Liver (tissue), 3 donors: Measurements from ENCODE around the gene GRID1.

Experiments used
- HNF4G ChIP-seq: IDR thresholded peaks from 2 replicates; pipeline ENCODE4 v1.6.1; 2016; ENCODE audit warnings: antibody characterized with exemption
- TF ChIP-seq, protein P1 (sequence below): fragments of 150-350 bp; IDR thresholded peaks from 2 replicates; pipeline ENCODE4 v1.5.1; 2017; ENCODE audit warnings: improper control_type of control experiment, low read depth, low read length; ENCODE audit not compliant: missing input control
- donor health status: healthy.
- donor health status: healthy.

DNA sequence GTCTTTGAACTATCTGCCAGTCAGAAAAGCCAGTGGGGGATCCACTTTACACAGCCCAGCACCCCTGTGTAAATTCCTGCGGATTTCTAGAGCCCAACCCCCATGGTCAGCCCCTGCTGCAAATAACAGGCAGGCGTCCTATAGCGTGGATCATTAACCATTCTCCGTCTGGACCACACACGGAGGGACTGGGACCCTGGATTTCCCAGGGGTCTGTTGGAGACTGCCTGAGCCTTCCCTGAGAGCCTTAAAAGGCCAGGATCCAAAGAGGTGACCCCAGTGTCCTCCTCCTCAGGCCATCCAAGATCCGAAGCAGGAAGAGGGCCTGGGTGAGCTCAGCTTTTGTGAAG is 11.2 kb upstream of the GRID1 start:
- TF ChIP-seq, protein P1, sequence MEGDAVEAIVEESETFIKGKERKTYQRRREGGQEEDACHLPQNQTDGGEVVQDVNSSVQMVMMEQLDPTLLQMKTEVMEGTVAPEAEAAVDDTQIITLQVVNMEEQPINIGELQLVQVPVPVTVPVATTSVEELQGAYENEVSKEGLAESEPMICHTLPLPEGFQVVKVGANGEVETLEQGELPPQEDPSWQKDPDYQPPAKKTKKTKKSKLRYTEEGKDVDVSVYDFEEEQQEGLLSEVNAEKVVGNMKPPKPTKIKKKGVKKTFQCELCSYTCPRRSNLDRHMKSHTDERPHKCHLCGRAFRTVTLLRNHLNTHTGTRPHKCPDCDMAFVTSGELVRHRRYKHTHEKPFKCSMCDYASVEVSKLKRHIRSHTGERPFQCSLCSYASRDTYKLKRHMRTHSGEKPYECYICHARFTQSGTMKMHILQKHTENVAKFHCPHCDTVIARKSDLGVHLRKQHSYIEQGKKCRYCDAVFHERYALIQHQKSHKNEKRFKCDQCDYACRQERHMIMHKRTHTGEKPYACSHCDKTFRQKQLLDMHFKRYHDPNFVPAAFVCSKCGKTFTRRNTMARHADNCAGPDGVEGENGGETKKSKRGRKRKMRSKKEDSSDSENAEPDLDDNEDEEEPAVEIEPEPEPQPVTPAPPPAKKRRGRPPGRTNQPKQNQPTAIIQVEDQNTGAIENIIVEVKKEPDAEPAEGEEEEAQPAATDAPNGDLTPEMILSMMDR = no peak
- no peak for TF ChIP-seq HNF4G
